Measurements from ENCODE around the gene BTG3. TPM values are rescaled to one million over a fixed set of nuclear protein-coding genes. Genes with fewer than 3 reads are reported as not detected.

The BTG3 gene
- total and polyA plus RNA-seq, 2 experiments from 2014 or later, result 43.6 to 43.7 TPM

GRCh38 chr21:17570786-17571185 is 41.9 kb downstream of the BTG3 start:
- H3K4me3 ChIP-seq, result no peak overlapping the region
- no peaks in the 10 kb centered on the region for H3K4me1 ChIP-seq (ENCODE audit: low read depth)
- no peaks in the 10 kb centered on the region for H3K36me3 ChIP-seq
- TF ChIP-seq, protein P1, sequence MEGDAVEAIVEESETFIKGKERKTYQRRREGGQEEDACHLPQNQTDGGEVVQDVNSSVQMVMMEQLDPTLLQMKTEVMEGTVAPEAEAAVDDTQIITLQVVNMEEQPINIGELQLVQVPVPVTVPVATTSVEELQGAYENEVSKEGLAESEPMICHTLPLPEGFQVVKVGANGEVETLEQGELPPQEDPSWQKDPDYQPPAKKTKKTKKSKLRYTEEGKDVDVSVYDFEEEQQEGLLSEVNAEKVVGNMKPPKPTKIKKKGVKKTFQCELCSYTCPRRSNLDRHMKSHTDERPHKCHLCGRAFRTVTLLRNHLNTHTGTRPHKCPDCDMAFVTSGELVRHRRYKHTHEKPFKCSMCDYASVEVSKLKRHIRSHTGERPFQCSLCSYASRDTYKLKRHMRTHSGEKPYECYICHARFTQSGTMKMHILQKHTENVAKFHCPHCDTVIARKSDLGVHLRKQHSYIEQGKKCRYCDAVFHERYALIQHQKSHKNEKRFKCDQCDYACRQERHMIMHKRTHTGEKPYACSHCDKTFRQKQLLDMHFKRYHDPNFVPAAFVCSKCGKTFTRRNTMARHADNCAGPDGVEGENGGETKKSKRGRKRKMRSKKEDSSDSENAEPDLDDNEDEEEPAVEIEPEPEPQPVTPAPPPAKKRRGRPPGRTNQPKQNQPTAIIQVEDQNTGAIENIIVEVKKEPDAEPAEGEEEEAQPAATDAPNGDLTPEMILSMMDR (IDR thresholded peaks at IDR 0.05; ENCODE audit: low read depth, low read length), result no peak
- H3K9me3 ChIP-seq (ENCODE audit: low read depth), result no peaks in the 10 kb centered on the region
- H3K27me3 ChIP-seq, result no peaks in the 10 kb centered on the region
- H3K27ac ChIP-seq, result no peak overlapping the region
- no peak for DNase-seq (ENCODE audit: low read depth in 1 of 2, low spot score in 1 of 2)

GRCh38 chr21:17560377-17561025 is 52.2 kb downstream of the BTG3 start:
- H3K36me3 ChIP-seq, result peaks cover 19% of the 10 kb centered on the region

GRCh38 chr21:17554679-17555465 is 57.8 kb downstream of the BTG3 start:
- H3K9me3 ChIP-seq (ENCODE audit: low read depth), result no peaks in the 10 kb centered on the region
- TF ChIP-seq, protein P1 (IDR thresholded peaks at IDR 0.05; ENCODE audit: low read depth, low read length), result peak; percentile 21
- no peaks in the 10 kb centered on the region for H3K27me3 ChIP-seq
- peaks cover 12% of the 10 kb centered on the region for H3K4me1 ChIP-seq (ENCODE audit: low read depth)
- DNase-seq (ENCODE audit: low read depth in 1 of 2, low spot score in 1 of 2), result peak in 1 of 2 donors; percentile 42
- H3K4me3 ChIP-seq, result no peak overlapping the region
- H3K36me3 ChIP-seq, result no peaks in the 10 kb centered on the region
- peak overlapping the region; percentile 91 for H3K27ac ChIP-seq

More at GRCh38 chr21:17560377-17561025, 52.2 kb downstream of the BTG3 start:
- TF ChIP-seq, protein P1 (IDR thresholded peaks at IDR 0.05; ENCODE audit: low read depth, low read length), result no peak
- DNase-seq (ENCODE audit: low read depth in 1 of 2, low spot score in 1 of 2), result no peak
- Histone ChIP-seq H3K27me3 (no peaks in the 10 kb centered on the region), H3K4me3 (no peak overlapping the region), H3K4me1 (ENCODE audit: low read depth) (no peaks in the 10 kb centered on the region), H3K27ac (no peak overlapping the region), H3K9me3 (ENCODE audit: low read depth) (no peaks in the 10 kb centered on the region)

DNA sequence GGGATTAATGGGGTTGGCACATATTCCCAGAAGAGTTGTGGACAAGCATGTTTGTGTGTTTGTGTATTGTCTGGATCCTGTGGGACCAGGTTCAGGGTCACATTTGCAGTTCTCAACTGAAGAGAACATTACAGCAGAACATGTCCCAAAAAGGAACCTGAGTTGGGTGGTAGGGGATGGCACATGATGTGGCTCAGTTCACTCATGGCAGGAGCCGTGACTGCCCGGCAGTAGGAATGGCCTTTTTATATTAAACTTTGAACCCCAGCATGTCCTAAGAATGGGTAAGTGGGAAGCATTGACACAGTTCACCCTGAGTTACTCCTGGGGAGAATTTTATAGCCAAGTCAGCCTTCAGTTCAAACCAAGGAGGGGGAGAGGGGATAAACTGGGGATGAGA is 58.6 kb downstream of the BTG3 start:
- no peak for DNase-seq (ENCODE audit: low read depth in 1 of 2, low spot score in 1 of 2)
- H3K4me3 ChIP-seq, result no peak overlapping the region
- H3K36me3 ChIP-seq, result peaks cover 3% of the 10 kb centered on the region
- no peaks in the 10 kb centered on the region for H3K27me3 ChIP-seq
- TF ChIP-seq, protein P1 (IDR thresholded peaks at IDR 0.05; ENCODE audit: low read depth, low read length), result no peak
- peak overlapping the region; percentile 91 for H3K27ac ChIP-seq
- H3K4me1 ChIP-seq (ENCODE audit: low read depth), result peaks cover 12% of the 10 kb centered on the region
- H3K9me3 ChIP-seq (ENCODE audit: low read depth), result no peaks in the 10 kb centered on the region

DNA sequence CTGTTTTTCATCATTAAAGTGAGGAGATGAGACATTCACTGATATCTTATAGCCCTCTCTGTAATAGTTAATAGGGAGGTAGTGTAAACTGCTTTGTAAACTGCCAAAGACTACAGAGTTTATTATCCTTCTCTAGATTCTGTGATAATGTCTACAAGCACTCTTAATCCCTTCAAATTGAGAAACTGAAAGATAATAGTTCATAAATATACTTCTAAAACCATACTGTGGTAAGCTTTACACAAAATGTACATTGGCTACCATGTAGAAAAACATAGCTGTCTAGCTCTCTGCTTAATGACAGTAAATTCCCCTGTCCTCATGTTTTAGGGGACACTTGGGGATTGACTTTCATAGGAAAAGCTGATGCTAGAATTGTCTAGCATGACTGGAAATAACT is 60.3 kb downstream of the BTG3 start:
- Histone ChIP-seq H3K4me3 (no peak overlapping the region), H3K36me3 (peaks cover 4% of the 10 kb centered on the region)

More for the DNA sequence above, 60.3 kb downstream of the BTG3 start:
- Histone ChIP-seq H3K27me3 (no peaks in the 10 kb centered on the region), H3K9me3 (ENCODE audit: low read depth) (no peaks in the 10 kb centered on the region), H3K4me1 (ENCODE audit: low read depth) (peaks cover 25% of the 10 kb centered on the region), H3K27ac (no peak overlapping the region)
- TF ChIP-seq, protein P1 (IDR thresholded peaks at IDR 0.05; ENCODE audit: low read depth, low read length), result no peak
- no peak for DNase-seq (ENCODE audit: low read depth in 1 of 2, low spot score in 1 of 2)
